ENCODE measurements around the gene ARHGAP24. TPM values are rescaled to one million over a fixed set of nuclear protein-coding genes. Genes with fewer than 3 reads are reported as not detected.

ARHGAP24 gene
- total RNA-seq, 2 donors from 2014 or later, result 7.0 TPM; not detected in 1

DNA sequence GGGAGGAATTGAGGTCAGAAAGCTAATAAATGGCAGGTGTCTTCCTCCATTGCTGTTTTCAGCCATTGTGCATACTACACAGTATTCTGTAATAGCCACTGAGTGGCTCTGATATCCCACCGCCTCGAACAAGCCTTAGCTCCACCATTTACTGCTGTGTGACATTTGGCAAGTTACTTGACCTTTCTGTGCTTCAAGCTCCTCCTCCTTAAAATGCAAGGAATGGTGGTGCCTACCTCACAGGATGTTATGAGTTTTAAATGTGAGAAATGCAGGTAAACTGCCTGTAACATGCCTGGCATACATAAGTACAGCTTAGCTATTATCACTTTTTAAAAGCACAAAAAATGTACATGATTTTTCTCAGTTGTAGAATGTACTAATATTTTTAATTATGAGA lies 464.0 kb downstream of the ARHGAP24 start:
- Mint-ChIP-seq H3K36me3 (ENCODE audit: low read depth) (no peaks in the 10 kb centered on the region), H3K4me3 (no peak overlapping the region), H3K27ac (no peak overlapping the region), H3K27me3 (no peaks in the 10 kb centered on the region), H3K4me1 (no peaks in the 10 kb centered on the region)
- ATAC-seq (no peak), DNase-seq (no peak)
- no peaks in the 10 kb centered on the region for H3K9me3 ChIP-seq (ENCODE audit: control insufficient read depth, low read length, poor library complexity, severe bottlenecking)

DNA sequence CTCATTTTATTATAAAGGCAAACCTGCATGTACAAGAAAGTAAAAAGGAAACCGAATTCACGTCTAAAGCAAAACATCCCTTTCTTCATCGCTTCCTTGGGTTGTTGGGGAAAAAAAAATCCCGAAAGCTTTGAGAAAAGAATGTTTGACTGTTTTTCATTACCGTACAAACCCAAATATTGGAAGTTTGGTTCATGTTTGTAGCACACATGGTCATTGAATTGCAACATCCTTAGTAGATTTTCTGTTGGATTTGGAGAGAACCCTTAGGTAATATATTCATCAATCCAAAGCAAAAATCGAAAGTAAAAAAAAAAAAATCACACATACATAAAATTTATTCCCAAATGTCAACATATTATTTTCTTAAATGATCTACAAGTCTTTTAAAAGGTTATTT lies 464.6 kb downstream of the ARHGAP24 start:
- ATAC-seq (no peak), DNase-seq (no peak)
- no peaks in the 10 kb centered on the region for H3K36me3 Mint-ChIP-seq (ENCODE audit: low read depth)
- H3K4me3 Mint-ChIP-seq, result no peak overlapping the region
- no peaks in the 10 kb centered on the region for H3K9me3 ChIP-seq (ENCODE audit: control insufficient read depth, low read length, poor library complexity, severe bottlenecking)
- no peak overlapping the region for H3K27ac Mint-ChIP-seq
- H3K27me3 Mint-ChIP-seq, result no peaks in the 10 kb centered on the region
- no peaks in the 10 kb centered on the region for H3K4me1 Mint-ChIP-seq

DNA sequence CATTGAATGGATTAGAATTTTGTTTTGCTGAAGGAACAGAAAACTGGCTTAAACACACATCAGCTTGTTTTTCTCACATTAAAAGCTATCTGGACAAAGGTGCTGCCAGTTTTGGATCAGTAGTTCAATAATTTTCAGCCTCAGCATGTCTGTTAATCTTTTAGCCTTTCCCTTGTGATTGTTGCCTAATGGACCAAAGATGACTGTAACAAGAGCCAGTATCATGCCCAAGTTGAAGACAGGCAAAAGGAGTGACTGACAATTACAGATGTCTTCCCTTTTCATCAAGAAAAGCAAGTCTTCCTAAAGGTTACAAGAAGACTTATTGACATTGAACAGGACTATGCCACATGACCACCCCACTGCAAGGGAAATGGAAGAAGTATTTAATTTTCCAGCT lies 465.2 kb downstream of the ARHGAP24 start:
- DNase-seq (no peak), ATAC-seq (no peak)
- no peaks in the 10 kb centered on the region for H3K9me3 ChIP-seq (ENCODE audit: control insufficient read depth, low read length, poor library complexity, severe bottlenecking)
- H3K4me3 Mint-ChIP-seq, result no peak overlapping the region
- no peak overlapping the region for H3K27ac Mint-ChIP-seq
- no peaks in the 10 kb centered on the region for H3K4me1 Mint-ChIP-seq
- no peaks in the 10 kb centered on the region for H3K27me3 Mint-ChIP-seq
- H3K36me3 Mint-ChIP-seq (ENCODE audit: low read depth), result no peaks in the 10 kb centered on the region

DNA sequence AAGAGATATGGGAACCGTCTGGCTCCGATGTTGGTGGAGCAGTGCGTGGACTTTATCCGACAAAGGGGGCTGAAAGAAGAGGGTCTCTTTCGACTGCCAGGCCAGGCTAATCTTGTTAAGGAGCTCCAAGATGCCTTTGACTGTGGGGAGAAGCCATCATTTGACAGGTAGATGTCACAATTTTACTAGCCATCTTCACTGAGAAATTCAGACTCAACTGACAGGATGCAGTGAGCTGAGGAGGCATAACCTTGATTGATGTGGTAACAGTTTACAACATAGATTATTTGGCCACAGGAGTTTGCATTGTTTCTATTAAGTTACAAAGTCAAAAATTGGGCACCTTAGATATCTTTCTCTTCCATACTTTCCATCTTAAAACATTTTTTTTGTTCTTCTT lies 467.2 kb downstream of the ARHGAP24 start:
- Mint-ChIP-seq H3K27me3 (no peaks in the 10 kb centered on the region), H3K4me1 (no peaks in the 10 kb centered on the region), H3K27ac (no peak overlapping the region), H3K4me3 (no peak overlapping the region), H3K36me3 (ENCODE audit: low read depth) (no peaks in the 10 kb centered on the region)
- no peak for DNase-seq
- no peak for ATAC-seq
- no peaks in the 10 kb centered on the region for H3K9me3 ChIP-seq (ENCODE audit: control insufficient read depth, low read length, poor library complexity, severe bottlenecking)

DNA sequence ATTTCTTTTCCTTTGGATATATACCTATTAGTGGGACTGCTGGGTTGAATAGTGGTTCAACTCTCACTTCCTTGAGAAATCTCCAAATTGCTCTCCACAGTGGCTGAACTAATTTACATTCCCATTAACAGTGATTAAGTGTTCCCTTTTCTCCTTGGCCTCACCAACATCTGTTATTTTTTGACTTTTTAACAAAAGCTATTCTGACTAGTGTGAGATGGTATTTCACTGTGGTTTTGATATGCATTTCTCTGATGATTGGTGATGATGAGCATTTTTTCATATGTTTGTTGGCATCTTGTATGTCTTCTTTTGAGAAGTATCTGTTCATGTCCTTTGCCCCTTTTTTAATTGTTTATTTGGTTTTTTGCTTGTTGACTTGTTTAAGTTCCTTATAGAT lies 471.9 kb downstream of the ARHGAP24 start:
- H3K9me3 ChIP-seq (ENCODE audit: control insufficient read depth, low read length, poor library complexity, severe bottlenecking), result no peaks in the 10 kb centered on the region
- no peaks in the 10 kb centered on the region for H3K36me3 Mint-ChIP-seq (ENCODE audit: low read depth)
- H3K27me3 Mint-ChIP-seq, result no peaks in the 10 kb centered on the region
- no peaks in the 10 kb centered on the region for H3K4me1 Mint-ChIP-seq
- ATAC-seq, result no peak
- H3K4me3 Mint-ChIP-seq, result no peak overlapping the region
- no peak overlapping the region for H3K27ac Mint-ChIP-seq
- no peak for DNase-seq

DNA sequence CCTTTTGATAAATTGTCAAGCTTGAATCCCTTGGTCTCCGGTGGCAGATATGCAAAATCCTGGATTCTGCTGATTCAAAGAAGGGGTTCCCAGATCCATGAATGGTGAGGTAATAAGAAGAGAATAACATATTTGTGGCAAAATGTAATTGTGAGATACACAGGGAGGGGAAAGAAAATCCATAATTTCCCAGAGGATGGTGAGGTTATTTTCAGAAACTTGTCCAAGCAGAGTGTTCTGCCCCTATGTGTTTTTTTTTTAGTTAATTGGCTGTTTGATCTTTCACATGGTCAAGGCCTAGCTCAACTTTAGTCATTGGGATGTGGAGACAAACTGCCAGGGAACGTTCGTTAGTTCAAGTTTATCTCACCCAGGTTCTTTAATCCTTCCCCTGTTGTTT lies 476.1 kb downstream of the ARHGAP24 start:
- H3K4me3 Mint-ChIP-seq, result no peak overlapping the region
- H3K27ac Mint-ChIP-seq, result no peak overlapping the region
- no peaks in the 10 kb centered on the region for H3K36me3 Mint-ChIP-seq (ENCODE audit: low read depth)
- H3K9me3 ChIP-seq (ENCODE audit: control insufficient read depth, low read length, poor library complexity, severe bottlenecking), result no peaks in the 10 kb centered on the region
- H3K27me3 Mint-ChIP-seq, result no peaks in the 10 kb centered on the region
- DNase-seq (no peak), ATAC-seq (no peak)
- H3K4me1 Mint-ChIP-seq, result no peaks in the 10 kb centered on the region

DNA sequence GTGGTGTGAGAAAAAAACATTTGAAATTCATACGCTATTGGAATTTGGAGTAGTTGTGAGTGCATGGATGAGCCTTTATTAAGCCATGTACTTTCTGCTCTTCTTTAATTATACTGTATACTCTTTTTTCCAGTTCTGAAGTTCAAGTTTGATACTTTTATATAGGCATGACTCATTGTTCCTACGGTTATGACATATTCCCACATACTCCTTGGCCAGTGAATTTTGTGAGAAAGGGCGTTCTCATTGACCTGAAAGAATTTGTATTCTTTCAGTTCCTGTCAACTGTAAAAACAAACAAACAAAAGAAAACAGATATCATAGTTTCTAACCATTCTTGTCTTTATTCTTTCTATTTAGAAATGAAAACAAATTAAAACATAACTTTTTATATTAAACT lies 477.6 kb downstream of the ARHGAP24 start:
- no peak for ATAC-seq
- Mint-ChIP-seq H3K36me3 (ENCODE audit: low read depth) (no peaks in the 10 kb centered on the region), H3K27ac (no peak overlapping the region), H3K4me1 (no peaks in the 10 kb centered on the region), H3K27me3 (no peaks in the 10 kb centered on the region), H3K4me3 (no peak overlapping the region)
- no peak for DNase-seq
- no peaks in the 10 kb centered on the region for H3K9me3 ChIP-seq (ENCODE audit: control insufficient read depth, low read length, poor library complexity, severe bottlenecking)

DNA sequence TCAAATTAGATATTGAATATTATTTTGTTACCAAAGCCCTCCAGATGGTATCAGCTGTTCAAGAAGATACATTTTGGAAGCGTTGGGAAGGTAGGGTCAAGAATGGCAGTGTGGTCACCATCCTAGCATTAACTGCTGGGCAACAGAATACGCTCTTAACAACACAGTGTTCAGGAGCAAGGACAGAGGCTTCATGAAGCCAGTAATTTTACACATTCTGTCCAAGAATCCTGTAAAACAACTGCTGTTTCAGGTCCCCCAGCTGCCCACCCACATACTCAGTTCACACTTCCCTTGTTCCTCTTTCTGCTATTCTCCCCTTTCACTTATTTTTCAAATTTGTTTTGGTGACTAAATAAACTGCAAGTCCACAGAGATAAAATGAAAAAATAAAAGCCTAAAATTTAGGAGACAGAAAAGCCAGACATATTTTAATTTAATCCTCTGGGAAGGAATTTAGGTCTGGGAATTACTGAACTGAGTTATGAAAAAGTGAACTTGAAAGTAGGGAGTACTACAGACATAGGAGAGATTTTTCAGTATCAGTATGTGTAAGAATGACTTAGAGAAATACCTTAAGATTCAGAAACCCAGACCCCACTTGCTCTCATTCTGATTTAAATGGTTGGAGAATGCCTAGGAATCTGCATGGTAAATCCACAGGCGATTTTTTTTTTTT lies 478.2 kb downstream of the ARHGAP24 start:
- no peaks in the 10 kb centered on the region for H3K9me3 ChIP-seq (ENCODE audit: control insufficient read depth, low read length, poor library complexity, severe bottlenecking)
- Mint-ChIP-seq H3K4me1 (no peaks in the 10 kb centered on the region), H3K27me3 (no peaks in the 10 kb centered on the region), H3K27ac (no peak overlapping the region), H3K4me3 (no peak overlapping the region), H3K36me3 (ENCODE audit: low read depth) (no peaks in the 10 kb centered on the region)
- ATAC-seq, result no peak
- no peak for DNase-seq

DNA sequence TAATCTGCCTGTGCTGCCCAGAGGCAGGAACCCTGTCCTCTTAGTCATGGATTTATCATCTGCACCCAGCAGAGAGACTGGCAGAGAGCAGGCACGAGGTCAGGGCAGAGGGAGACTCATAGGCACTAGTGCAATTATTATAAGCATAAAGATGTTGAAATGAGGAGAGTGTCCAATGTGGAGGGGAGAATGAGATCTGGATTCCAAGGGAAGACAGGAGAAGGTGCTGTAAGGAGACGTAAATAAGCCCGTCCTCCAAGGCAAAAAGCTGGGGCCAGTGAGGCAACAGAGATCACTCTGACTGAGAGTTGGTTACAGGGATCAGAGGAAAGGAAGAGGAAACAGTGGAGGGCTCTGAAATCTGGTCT lies 478.7 kb downstream of the ARHGAP24 start:
- no peaks in the 10 kb centered on the region for H3K9me3 ChIP-seq (ENCODE audit: control insufficient read depth, low read length, poor library complexity, severe bottlenecking)
- no peak for ATAC-seq
- DNase-seq, result no peak
- no peaks in the 10 kb centered on the region for H3K36me3 Mint-ChIP-seq (ENCODE audit: low read depth)
- H3K27me3 Mint-ChIP-seq, result no peaks in the 10 kb centered on the region
- no peak overlapping the region for H3K27ac Mint-ChIP-seq
- no peak overlapping the region for H3K4me3 Mint-ChIP-seq
- no peaks in the 10 kb centered on the region for H3K4me1 Mint-ChIP-seq

DNA sequence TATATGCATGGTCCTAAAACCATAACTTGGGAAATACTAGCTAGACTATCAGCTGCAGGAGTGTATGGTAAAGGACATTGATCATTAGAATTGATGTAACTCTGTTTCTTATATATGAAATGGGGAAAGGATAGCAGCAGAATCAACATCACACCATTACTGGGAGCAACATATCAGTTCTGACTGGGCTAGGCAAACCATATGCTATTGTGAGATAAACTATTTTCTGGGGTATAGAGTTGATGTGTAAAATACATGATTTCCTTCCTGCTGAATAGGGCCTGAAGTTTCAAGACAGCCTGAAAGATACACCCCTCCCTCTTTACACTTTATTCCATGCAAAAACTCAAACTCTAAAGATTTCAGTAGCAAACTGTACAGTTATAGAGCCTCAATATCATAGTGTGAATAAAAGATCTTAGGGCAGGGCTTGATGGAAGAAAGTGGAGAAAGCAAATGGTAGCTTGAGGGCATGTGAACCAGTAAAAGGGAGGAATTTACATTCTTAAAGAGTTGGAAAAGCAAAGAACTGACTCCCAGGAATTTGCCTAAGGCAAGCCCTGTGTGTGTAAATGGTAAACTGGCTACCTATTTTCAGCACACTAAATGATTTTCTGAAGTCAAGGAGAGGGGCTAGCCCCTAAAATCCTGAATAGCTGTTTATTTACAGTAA lies 480.8 kb downstream of the ARHGAP24 start:
- no peaks in the 10 kb centered on the region for H3K36me3 Mint-ChIP-seq (ENCODE audit: low read depth)
- H3K4me1 Mint-ChIP-seq, result no peaks in the 10 kb centered on the region
- no peak overlapping the region for H3K4me3 Mint-ChIP-seq
- no peaks in the 10 kb centered on the region for H3K27me3 Mint-ChIP-seq
- H3K27ac Mint-ChIP-seq, result no peak overlapping the region
- no peaks in the 10 kb centered on the region for H3K9me3 ChIP-seq (ENCODE audit: control insufficient read depth, low read length, poor library complexity, severe bottlenecking)
- DNase-seq (no peak), ATAC-seq (no peak)

DNA sequence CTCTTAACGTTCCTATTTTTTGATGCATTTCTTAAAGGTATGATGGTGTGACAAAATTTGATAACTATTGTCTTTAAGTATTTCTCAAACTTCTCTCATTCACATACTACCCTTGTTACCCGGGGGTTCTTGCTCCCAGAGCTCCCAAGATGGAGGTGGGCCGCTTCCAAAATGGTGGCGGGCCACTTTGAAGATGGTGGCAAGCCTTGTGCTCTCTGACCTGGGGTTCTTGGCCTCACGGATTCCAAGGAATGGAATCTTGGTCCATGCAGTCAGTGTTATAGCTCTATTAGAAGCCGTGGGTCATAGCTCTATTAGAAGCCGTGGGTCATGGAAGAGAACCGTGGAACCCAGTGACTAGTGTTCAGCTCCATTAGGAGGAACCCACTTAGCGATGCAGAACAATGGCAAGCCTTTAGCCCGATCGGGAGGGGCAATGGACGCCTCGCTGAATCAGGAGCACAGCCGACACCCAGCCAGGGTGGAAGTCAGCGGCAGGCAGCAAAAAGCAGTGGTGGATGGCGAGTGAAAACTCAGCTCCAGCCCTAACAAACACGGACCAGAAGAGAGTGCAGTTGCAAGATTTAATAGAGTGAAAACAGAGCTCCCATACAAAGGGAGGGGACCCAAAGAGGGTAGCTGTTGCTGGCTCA lies 481.5 kb downstream of the ARHGAP24 start:
- DNase-seq (no peak), ATAC-seq (no peak)
- Mint-ChIP-seq H3K36me3 (ENCODE audit: low read depth) (no peaks in the 10 kb centered on the region), H3K27ac (no peak overlapping the region), H3K27me3 (no peaks in the 10 kb centered on the region), H3K4me3 (no peak overlapping the region), H3K4me1 (no peaks in the 10 kb centered on the region)
- no peaks in the 10 kb centered on the region for H3K9me3 ChIP-seq (ENCODE audit: control insufficient read depth, low read length, poor library complexity, severe bottlenecking)

DNA sequence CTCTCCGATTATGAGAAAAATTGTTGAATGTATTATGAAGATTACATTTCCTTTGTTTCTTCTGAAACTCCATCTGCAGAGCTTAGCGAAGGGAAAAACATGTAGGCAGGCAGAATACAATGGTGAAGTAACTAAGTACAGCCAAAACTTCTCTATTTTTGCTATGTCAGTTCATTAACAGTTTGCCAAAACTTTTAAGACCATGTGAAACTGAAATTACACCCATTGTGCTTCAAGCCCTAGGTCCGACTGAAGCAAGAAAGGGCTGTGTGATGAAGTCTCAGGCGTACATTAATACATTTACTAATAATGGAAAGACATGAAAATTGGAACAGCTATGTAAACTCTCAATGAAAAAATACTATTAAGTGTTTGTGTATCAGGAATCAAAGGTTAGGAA lies 486.9 kb downstream of the ARHGAP24 start:
- Mint-ChIP-seq H3K4me3 (no peak overlapping the region), H3K27me3 (no peaks in the 10 kb centered on the region), H3K27ac (no peak overlapping the region), H3K4me1 (no peaks in the 10 kb centered on the region), H3K36me3 (ENCODE audit: low read depth) (no peaks in the 10 kb centered on the region)
- ATAC-seq (no peak), DNase-seq (no peak)
- H3K9me3 ChIP-seq (ENCODE audit: control insufficient read depth, low read length, poor library complexity, severe bottlenecking), result no peaks in the 10 kb centered on the region

DNA sequence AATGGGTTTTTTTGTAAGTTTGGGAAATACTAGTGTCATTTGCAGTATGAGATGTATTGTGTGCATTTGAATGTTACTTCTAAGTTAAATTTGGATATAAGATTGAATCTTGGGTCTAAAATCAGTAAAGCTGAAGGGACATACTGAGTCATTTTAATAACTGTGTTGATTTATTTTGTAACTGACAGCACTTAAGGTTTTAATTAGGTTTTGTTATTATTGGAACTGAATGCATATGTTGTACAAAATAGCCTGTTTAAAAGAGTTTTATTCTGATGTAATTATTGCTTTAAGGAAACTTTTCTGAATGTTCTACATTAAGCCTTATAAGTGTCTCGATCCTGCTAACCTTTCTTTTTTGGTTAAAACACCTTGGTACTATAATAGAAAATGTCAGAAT lies 488.3 kb downstream of the ARHGAP24 start:
- H3K4me1 Mint-ChIP-seq, result no peaks in the 10 kb centered on the region
- ATAC-seq (no peak), DNase-seq (no peak)
- no peaks in the 10 kb centered on the region for H3K27me3 Mint-ChIP-seq
- no peak overlapping the region for H3K4me3 Mint-ChIP-seq
- no peaks in the 10 kb centered on the region for H3K9me3 ChIP-seq (ENCODE audit: control insufficient read depth, low read length, poor library complexity, severe bottlenecking)
- no peaks in the 10 kb centered on the region for H3K36me3 Mint-ChIP-seq (ENCODE audit: low read depth)
- no peak overlapping the region for H3K27ac Mint-ChIP-seq

DNA sequence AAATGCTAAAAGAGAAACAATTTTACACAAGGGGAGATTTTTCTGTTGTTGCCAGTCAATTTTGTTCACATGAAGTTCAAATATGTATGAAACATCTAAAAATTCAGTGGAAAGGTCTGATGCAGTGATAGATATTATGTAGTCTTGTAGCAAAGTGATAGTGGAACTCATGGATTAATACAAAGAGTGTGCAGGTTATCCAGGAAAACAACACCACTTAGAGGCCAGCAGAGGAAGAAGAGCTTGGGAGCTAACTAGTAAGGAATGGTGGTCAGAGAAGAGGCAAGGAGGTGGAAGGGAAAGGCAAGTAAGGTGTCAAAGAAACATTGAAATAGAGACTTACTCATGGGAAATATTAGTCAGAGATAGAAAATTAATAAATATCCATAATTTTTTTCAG lies 489.3 kb downstream of the ARHGAP24 start:
- Mint-ChIP-seq H3K36me3 (ENCODE audit: low read depth) (no peaks in the 10 kb centered on the region), H3K4me1 (no peaks in the 10 kb centered on the region), H3K27me3 (no peaks in the 10 kb centered on the region), H3K4me3 (no peak overlapping the region), H3K27ac (no peak overlapping the region)
- H3K9me3 ChIP-seq (ENCODE audit: control insufficient read depth, low read length, poor library complexity, severe bottlenecking), result no peaks in the 10 kb centered on the region
- no peak for DNase-seq
- ATAC-seq, result no peak

All from T-helper 17 cell (primary cell).